NCI-H1694 (cell line): ENCODE measurements around the gene TRAPPC13.
"Not testable (repeated sequence)": the region's sequence is repeated elsewhere in the genome, so short reads cannot be mapped to it uniquely, and the experiment has no call there.

Experiments used
- DNase-seq: peaks from one replicate; lab custom pipeline; 2025; lab: John Stamatoyannopoulos, UW

Gene TRAPPC13

DNA sequence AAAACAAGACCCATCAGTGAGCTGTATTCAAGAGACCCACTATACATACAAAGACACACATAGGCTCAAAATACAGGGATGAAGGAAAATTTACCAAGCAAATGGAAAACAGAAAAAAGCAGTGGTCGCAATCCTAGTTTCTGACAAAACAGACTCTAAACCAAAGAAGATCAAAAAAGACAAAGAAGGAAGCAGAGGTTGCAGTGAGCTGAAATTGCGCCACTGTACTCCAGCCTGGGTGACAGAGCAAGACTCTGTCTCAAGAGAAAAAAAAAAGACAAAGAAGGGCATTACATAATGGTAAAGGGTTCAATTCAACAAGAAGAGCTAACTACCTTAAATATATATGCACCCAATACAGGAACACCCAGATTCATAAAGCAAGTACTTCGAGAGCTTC is 51.2 kb downstream of the TRAPPC13 start:
- DNase-seq: not testable (repeated sequence)

DNA sequence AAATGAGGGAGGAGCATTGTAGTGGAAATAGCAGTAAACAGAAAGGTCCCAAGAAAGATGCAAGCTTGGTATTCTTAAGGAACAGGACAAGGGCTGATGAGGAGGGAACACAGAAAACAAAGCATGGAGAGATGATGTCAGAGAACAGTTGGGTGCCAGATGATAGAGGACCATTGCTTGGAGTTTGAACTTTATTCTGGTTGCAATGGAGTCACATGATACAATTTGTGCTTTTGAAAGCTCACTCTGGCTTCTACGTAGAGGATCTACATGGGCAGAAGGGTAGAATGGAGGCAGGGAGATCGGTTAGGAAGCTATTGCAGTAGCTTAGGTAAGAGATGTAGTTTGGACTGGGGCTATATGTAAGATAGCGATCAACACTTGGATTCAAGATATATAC is 57.3 kb downstream of the TRAPPC13 start:
- DNase-seq: no peak

DNA sequence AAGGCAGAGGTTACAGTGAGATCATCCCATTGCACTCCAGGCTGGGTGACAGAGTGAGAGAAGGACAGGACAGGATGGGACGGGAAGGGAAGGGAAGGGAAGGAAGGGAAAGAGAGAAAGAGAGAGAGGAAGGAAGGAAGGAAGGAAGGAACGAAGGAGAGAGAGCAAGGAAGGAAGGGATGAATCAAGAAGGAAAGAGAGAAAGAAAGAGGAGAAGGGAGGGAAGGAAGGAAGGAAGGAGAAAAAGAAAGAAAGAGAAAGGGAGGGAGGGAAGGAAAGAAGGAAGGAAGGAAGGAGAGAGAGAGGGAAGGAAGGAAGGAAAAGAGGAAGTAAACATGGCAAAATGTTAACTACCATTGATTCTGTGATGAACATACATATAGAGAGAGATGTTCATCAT is 68.3 kb downstream of the TRAPPC13 start:
- DNase-seq: no peak

DNA sequence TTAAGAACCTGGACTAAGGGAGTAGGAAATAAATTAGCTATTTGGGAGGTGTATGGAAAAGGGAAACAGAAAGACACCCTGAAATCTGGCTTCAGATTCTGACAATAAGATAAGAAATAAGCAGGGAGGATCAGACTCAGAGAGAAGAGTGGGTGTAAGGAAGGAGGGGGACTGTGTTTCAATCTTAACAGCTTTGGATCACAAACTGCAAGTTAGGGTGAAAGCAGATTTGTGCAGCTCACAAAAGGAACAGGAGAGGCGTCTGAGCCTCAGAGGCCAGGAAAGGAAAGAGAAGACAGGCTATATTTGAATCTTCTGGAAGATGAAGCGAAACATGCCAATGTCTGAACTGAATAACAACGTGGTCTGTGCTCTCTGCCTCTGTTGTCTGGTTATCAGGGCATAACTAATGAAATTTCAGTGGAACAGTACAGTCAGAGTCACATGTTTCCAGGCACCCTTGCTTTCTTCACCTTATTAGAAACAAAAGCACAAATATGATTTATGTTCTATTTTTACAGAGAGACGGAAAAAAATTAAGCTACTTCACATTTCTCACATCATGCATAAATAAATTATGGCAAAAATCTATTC is 70.4 kb downstream of the TRAPPC13 start:
- no peak for DNase-seq

DNA sequence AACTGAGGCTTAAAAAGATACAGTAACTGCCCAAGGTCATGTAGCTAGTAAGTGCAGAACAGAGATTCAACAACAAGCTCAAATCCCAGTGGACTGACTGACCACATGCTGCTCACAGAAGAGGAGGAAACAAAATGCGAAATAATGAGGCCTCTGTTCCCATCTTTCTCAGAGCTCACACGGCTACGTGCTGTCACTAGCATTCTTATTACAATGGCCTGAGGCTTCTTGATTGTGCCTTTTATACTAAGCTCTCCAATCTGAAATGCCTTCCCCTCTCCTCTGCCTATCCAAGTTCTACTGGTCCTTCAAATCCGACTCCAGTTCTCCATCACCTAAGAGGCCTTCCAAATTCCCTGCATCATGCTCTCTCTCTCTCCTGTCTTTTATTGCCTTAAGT is 71.1 kb downstream of the TRAPPC13 start:
- DNase-seq: no peak

DNA sequence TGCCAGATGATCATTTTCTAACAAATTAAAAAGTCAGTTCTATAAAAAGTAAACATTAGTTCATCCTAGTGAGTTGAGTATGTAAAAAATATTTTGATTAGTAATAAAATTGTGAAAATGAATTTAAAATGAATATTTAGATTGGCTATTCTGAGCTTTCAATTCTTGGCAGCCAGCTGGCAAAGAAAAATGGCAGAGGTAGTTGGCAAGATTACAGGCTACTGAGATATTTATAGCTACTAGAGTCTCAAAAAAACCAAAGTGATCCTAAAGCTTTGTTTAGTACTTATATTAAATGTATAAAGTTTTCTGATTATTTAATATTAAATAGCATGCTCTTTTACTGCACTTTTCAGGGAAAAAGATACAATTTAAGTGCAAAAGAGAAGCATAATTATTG is 72.1 kb downstream of the TRAPPC13 start:
- no peak for DNase-seq

DNA sequence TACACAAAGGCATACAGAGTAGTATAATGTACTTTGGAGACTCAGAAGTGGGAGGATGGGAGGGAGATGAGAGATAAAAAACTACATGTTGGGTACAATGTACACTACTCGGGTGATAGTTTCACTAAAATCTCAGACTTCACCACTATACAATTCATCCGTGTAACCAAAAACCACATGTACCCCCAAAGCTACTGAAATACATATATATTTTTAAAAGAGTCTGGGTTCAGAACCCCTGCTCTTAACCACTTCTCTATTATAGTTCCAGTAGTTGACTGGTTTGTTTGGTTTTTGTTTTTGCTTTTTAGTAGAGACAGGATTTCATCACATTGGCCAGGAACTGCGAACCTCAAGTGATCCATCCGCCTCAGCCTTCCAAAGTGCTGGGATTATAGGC is 74.5 kb downstream of the TRAPPC13 start:
- no peak for DNase-seq

DNA sequence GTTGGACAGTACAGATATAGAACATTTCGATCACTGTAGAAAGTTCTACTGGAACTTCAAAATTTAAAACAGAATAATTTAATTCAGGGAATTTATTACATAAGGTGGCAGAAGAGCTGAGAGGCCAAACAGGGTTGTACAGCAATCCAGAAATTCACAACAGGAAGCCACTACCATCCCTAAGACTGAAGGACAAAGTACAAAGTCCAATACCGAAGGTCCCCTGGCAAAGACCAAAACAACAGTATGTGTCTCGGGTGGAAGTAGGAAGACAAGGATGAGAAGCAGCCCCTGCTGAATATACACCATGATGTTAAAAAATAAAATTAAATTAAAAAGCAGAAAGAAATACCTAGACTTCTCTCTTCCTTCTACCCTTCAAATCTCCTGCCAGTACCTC is 77.2 kb downstream of the TRAPPC13 start:
- DNase-seq: no peak

DNA sequence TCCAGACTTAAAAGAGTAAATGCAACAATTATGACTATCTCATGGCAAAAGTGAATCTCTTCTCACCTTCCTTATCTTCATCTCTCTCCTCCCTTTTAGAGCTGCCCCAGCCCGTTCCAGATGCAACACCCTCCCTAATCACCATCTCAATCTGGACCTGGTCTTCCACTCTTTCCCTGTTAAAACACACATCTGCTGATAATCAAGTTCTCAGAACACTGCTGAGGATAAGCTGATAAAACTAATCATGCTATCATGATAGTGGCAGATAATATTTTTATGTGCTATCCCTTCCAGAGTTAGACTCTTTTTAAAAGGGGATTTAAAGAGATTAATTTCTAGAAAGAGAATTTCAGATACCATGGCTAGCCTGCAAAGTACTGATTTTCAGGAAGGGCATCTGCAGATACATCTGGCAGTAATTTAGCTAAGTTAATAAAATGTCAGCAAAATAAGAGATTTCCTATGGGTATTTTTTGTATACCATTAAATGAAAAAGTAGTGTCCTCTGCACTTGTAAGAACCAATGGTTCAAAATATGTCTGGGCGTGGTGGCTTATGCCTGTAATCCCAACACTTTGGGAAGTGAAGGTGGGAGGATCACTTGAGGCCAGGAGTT is 79.9 kb downstream of the TRAPPC13 start:
- DNase-seq: no peak

DNA sequence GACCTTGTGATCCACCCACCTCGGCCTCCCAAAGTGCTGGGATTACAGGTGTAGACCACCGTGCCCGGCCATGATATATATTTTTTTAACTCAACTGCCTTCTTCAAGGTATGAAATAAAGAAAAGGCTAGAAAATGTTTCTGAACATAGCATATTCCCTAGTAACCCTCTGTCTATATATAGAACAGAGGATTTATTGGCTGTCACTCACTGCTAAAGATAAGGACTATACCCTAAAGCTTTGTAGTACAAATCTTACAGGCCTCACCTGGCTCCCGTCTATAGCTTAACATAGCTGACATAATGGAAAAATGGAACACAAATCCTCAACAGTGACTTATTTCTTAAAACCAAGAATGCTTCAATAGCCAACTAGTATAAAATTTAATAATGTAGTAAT is 82.8 kb downstream of the TRAPPC13 start:
- DNase-seq: no peak

DNA sequence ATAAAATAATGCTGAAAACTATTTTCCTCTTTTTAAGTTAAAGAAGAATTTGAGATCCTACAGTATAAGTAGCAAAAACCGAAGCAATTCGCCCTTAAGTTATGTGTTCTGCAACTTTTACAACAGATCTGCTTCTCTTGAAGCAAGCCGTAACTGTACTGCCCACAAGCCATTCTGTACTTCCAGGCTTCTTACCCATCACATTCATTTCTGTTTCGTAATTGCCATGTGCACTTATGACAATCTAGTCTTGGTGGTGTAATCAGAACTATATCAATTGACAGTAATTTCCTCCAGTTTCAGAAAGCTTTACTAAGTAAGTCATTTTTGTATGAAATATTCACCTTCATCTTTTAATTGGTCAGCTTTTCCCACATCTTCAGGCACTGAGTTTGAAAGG is 83.3 kb downstream of the TRAPPC13 start:
- no peak for DNase-seq
